RWPE1 (cell line): ENCODE data around the gene SP100.

Source experiments
- CTCF ChIA-PET: fragments of 350-600 bp; sonication (Branson Sonifier 250); formaldehyde crosslinking; extraction: SDS; loops from one replicate; lab custom pipeline; 2021; lab: Yijun Ruan, JAX
- POLR2A ChIA-PET: fragments of 400-600 bp; formaldehyde crosslinking; extraction: SDS; loops from one replicate; lab custom pipeline; 2020; ENCODE audit warnings: antibody characterized with exemption; ENCODE audit not compliant: low non-redundant PET; lab: Yijun Ruan, JAX
- DNase-seq: peaks from one replicate; pipeline ENCODE4 v3.0.0; 2012; ENCODE audit warnings: low spot score
- H3K27ac ChIP-seq: fragments of 450-650 bp; 2 replicates; pipeline ENCODE4 v1.5.1; 2017
- TF ChIP-seq, protein P1 (sequence below): fragments of 450-650 bp; conservative IDR thresholded peaks from 2 replicates; pipeline ENCODE4 v1.5.1; 2017; ENCODE audit warnings: low read depth, mild to moderate bottlenecking

SP100 gene

DNA sequence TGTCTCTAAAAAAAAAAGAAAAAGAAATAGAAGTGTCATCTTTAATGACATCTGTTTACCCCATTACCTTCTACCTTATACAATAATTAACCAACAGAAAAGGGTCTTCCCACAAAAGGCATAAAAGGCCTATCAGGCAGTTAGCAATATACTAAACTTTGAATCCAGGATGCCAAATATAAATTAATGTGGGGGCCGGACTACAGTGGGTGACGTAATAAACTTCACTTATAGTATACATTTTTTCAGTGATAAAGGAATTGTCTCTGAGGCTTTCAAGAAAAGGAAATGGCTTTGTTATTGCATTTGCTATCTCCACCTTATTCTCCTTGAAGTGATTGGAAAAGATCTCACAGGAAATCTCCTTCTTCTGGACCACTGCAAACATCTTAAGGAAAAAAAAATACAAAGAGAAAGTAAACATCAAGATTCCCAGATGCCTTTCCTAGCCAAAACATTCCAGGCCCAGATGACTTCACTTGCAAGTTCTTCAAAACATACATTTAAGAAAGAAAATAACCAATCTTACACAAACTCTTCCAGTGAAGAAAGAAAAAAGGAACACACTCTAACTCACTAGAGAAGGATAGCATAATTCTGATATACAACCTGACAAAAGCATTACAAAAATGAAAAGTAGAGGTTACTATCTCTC, 170.5 kb downstream of the SP100 start:
- TF ChIP-seq, protein P1, sequence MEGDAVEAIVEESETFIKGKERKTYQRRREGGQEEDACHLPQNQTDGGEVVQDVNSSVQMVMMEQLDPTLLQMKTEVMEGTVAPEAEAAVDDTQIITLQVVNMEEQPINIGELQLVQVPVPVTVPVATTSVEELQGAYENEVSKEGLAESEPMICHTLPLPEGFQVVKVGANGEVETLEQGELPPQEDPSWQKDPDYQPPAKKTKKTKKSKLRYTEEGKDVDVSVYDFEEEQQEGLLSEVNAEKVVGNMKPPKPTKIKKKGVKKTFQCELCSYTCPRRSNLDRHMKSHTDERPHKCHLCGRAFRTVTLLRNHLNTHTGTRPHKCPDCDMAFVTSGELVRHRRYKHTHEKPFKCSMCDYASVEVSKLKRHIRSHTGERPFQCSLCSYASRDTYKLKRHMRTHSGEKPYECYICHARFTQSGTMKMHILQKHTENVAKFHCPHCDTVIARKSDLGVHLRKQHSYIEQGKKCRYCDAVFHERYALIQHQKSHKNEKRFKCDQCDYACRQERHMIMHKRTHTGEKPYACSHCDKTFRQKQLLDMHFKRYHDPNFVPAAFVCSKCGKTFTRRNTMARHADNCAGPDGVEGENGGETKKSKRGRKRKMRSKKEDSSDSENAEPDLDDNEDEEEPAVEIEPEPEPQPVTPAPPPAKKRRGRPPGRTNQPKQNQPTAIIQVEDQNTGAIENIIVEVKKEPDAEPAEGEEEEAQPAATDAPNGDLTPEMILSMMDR, result no peak
- POLR2A ChIA-PET, result no interaction called here
- no peak for DNase-seq
- no peak overlapping the region for H3K27ac ChIP-seq
- CTCF ChIA-PET, result no interaction called here

GRCh38 chr2:230589025-230589424, 173.0 kb downstream of the SP100 start:
- no peak for DNase-seq
- ChIA-PET CTCF (no interaction called here), POLR2A (interaction anchor here (0.6 kb wide), 1 partner anchor 194 kb away, joined by 3 read pairs; no protein-coding TSS in a partner anchor)
- TF ChIP-seq, protein P1, result no peak
- no peak overlapping the region for H3K27ac ChIP-seq

- no peak for DNase-seq
- ChIA-PET POLR2A (no interaction called here), CTCF (no interaction called here)
- H3K27ac ChIP-seq, result no peak overlapping the region
- TF ChIP-seq, protein P1, result no peak
These were observed 173.6 kb downstream of the SP100 start for GRCh38 chr2:230589497-230590015.

DNA sequence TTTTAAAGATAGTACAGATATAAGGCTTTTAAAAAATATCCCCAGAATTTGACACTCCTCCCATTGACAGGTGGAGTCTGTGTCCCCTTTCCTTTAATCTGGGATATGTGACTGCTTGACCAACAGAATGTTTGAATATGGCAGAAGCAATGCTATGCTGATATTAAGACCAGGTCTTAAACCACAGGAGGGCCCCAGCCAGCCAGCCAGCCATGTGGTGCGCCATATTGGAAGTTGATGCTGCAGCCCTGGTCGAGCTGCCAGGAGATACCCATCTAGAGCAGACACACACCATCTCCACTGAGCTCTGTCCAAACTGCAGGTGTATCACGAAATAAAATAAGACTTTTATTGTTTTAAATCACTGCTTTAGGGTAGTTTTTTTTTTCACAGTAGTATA, 174.3 kb downstream of the SP100 start:
- CTCF ChIA-PET, result interaction anchor here (0.6 to 0.7 kb wide), 3 partner anchors 52 to 521 kb away, joined by 3 read pairs; no protein-coding TSS in a partner anchor
- no peak for DNase-seq
- no peak overlapping the region for H3K27ac ChIP-seq
- TF ChIP-seq, protein P1, result no peak
- POLR2A ChIA-PET, result no interaction called here

- CTCF ChIA-PET, result no interaction called here
- no peak for DNase-seq
- POLR2A ChIA-PET, result no interaction called here
- no peak overlapping the region for H3K27ac ChIP-seq
- TF ChIP-seq, protein P1, result no peak
These were observed 175.8 kb downstream of the SP100 start for GRCh38 chr2:230591850-230592249.

DNA sequence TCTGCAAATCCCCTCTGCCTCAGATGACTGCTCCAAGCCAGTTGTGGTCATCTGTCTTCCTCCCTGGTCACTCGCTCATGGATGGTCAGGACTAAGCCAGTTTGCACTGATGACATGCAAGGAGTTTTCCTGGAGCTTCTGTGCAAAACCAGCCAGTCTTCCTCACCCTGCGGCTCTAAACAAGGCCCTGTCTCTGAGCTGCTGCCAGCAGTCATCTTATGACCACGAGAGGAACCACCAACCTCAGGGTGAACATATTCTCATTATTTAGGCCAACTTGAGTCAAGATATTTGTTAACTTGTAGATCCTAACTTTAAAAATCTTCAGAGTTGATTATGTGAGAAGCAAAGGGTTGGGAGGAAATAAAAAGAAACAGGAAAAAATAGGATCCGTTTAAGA, 176.8 kb downstream of the SP100 start:
- no peak for DNase-seq
- TF ChIP-seq, protein P1, result no peak
- POLR2A ChIA-PET, result no interaction called here
- CTCF ChIA-PET, result no interaction called here
- H3K27ac ChIP-seq, result no peak overlapping the region
